Osteocyte (in vitro differentiated cells): ENCODE measurements around the gene ASF1B. TPM values are rescaled to one million over a fixed set of nuclear protein-coding genes. Genes with fewer than 3 reads are reported as not detected.

ENCODE experiments used
- DNase-seq: peaks from one replicate; pipeline ENCODE4 v3.0.0; 2021; ENCODE audit warnings: mixed read lengths; ENCODE audit not compliant: unreplicated experiment; ENCODE audit errors: extremely low spot score
- H3K27ac Mint-ChIP-seq: one replicate; pipeline ENCODE4 v1.8.0; 2021; ENCODE audit warnings: mild to moderate bottlenecking, mixed read lengths; ENCODE audit not compliant: unreplicated experiment
- H3K27me3 Mint-ChIP-seq: one replicate; pipeline ENCODE4 v1.8.0; 2021; ENCODE audit warnings: mixed read lengths; ENCODE audit not compliant: unreplicated experiment
- H3K36me3 Mint-ChIP-seq: one replicate; pipeline ENCODE4 v1.8.0; 2021; ENCODE audit warnings: mixed read lengths; ENCODE audit not compliant: unreplicated experiment
- H3K4me1 Mint-ChIP-seq: one replicate; pipeline ENCODE4 v1.8.0; 2021; ENCODE audit warnings: mixed read lengths; ENCODE audit not compliant: unreplicated experiment
- H3K4me3 Mint-ChIP-seq: one replicate; pipeline ENCODE4 v1.8.0; 2021; ENCODE audit warnings: mild to moderate bottlenecking, moderate library complexity, mixed read lengths; ENCODE audit not compliant: unreplicated experiment
- H3K9me3 Mint-ChIP-seq: one replicate; pipeline ENCODE4 v1.8.0; 2021; ENCODE audit warnings: mixed read lengths; ENCODE audit not compliant: unreplicated experiment
- CTCF ChIP-seq: fragments of 200-600 bp; sonication (generic); IDR thresholded peaks from 2 replicates; pipeline ENCODE4 v1.5.0; 2021; ENCODE audit warnings: antibody characterized with exemption, mild to moderate bottlenecking, moderate library complexity
- total RNA-seq: library from RNA; stranded (reverse); gene quantifications from 2 replicates; pipeline ENCODE4 v1.2.1, GENCODE V29; 2021

The ASF1B gene
- total RNA-seq, 1 donor from 2014 or later = 4.5 TPM

GRCh38 chr19:14160017-14160703, 23.8 kb upstream of the ASF1B start:
- Mint-ChIP-seq H3K4me1 (no peaks in the 10 kb centered on the region), H3K9me3 (no peaks in the 10 kb centered on the region), H3K36me3 (peaks cover 11% of the 10 kb centered on the region), H3K27ac (no peak overlapping the region), H3K27me3 (no peaks in the 10 kb centered on the region), H3K4me3 (no peak overlapping the region)
- DNase-seq = no peak
- TF ChIP-seq CTCF = no peak

GRCh38 chr19:14159059-14159458, 22.7 kb upstream of the ASF1B start:
- Mint-ChIP-seq H3K36me3 (peaks cover 14% of the 10 kb centered on the region), H3K27me3 (no peaks in the 10 kb centered on the region), H3K27ac (no peak overlapping the region), H3K9me3 (no peaks in the 10 kb centered on the region), H3K4me1 (no peaks in the 10 kb centered on the region), H3K4me3 (no peak overlapping the region)
- no peak for DNase-seq
- no peak for TF ChIP-seq CTCF

- Mint-ChIP-seq H3K4me3 (no peak overlapping the region), H3K27ac (no peak overlapping the region), H3K4me1 (no peaks in the 10 kb centered on the region), H3K36me3 (peaks cover 14% of the 10 kb centered on the region), H3K9me3 (no peaks in the 10 kb centered on the region), H3K27me3 (no peaks in the 10 kb centered on the region)
- no peak for DNase-seq
- no peak for TF ChIP-seq CTCF
Observed at GRCh38 chr19:14158276-14159023, 22.1 kb upstream of the ASF1B start.

- no peak for TF ChIP-seq CTCF
- no peaks in the 10 kb centered on the region for H3K4me1 Mint-ChIP-seq
- no peak for DNase-seq
- no peaks in the 10 kb centered on the region for H3K27me3 Mint-ChIP-seq
- peaks cover 16% of the 10 kb centered on the region for H3K36me3 Mint-ChIP-seq
- H3K27ac Mint-ChIP-seq = no peak overlapping the region
- H3K4me3 Mint-ChIP-seq = no peak overlapping the region
- H3K9me3 Mint-ChIP-seq = no peaks in the 10 kb centered on the region
Observed at GRCh38 chr19:14156971-14157717, 20.8 kb upstream of the ASF1B start.

GRCh38 chr19:14156122-14156521, 19.7 kb upstream of the ASF1B start:
- Mint-ChIP-seq H3K36me3 (peaks cover 20% of the 10 kb centered on the region), H3K27ac (no peak overlapping the region), H3K4me1 (no peaks in the 10 kb centered on the region), H3K9me3 (no peaks in the 10 kb centered on the region), H3K27me3 (no peaks in the 10 kb centered on the region), H3K4me3 (no peak overlapping the region)
- DNase-seq = no peak
- TF ChIP-seq CTCF = no peak
